Esophagus squamous epithelium (tissue), 5 donors: ENCODE results near the gene CSMD2. TPM values are rescaled to one million over a fixed set of nuclear protein-coding genes. Genes with fewer than 3 reads are reported as not detected.

Experiments
- DNase-seq: peaks from one replicate; lab custom pipeline; 2025; lab: John Stamatoyannopoulos, UW
- H3K27ac ChIP-seq, 4 donors: fragments of 200-600 bp; sonication (generic); one replicate each; pipeline ENCODE4 v1.5.1; 2016 to 2019; ENCODE audit warnings: mild to moderate bottlenecking in 1 of 4
- H3K27me3 ChIP-seq, 4 donors: fragments of 200-600 bp; sonication (generic); 1 replicate in 3 of 4; 2 replicates in 1 of 4; pipeline versions ENCODE4 v1.5.1 to v1.6.0; 2017 to 2021; ENCODE audit warnings: antibody characterized with exemption in 1 of 4
- H3K36me3 ChIP-seq, 3 donors: fragments of 200-600 bp; sonication (generic); one replicate each; pipeline ENCODE4 v1.5.1; 2016 to 2019
- H3K4me1 ChIP-seq, 3 donors: fragments of 200-600 bp; sonication (generic); one replicate each; pipeline ENCODE4 v1.5.1; 2017 to 2019
- H3K4me3 ChIP-seq, 4 donors: fragments of 200-600 bp; sonication (generic); 1 replicate in 3 of 4; 2 replicates in 1 of 4; pipeline ENCODE4 v1.5.1; 2016 to 2019; ENCODE audit warnings: mild to moderate bottlenecking in 2 of 4, moderate library complexity in 1 of 4
- H3K9me3 ChIP-seq, 3 donors: fragments of 200-600 bp; sonication (generic); one replicate each; pipeline ENCODE4 v1.5.1; 2016 to 2019
- CTCF ChIP-seq, 6 experiments: fragments of 450-650 bp in 4 of 6; fragments of 200-600 bp in 2 of 6; sonication (generic) in 2 of 6; IDR thresholded peaks; one replicate each; pipeline ENCODE4 v1.5.1; 2016 to 2019; ENCODE audit warnings: antibody characterized with exemption in 6 of 6, mild to moderate bottlenecking in 4 of 6, moderate library complexity in 4 of 6
- POLR2A ChIP-seq, 4 donors: fragments of 450-650 bp; IDR thresholded peaks; one replicate each; pipeline ENCODE4 v1.6.1; 2017; ENCODE audit warnings: antibody characterized with exemption in 4 of 4, mild to moderate bottlenecking in 4 of 4, moderate library complexity in 3 of 4
- WGBS, 2 donors: methylation state at CpG; one replicate each; pipeline ENCODE4 v1.1.5; 2018; 5-methylcytosine and 5-hydroxymethylcytosine counted together
- intact Hi-C: fragments of 100-400 bp; cut with DNase I; formaldehyde crosslinking; loops from one replicate; pipeline ENCODE4 v1.15.0; 2022
- total RNA-seq, 4 donors: library from RNA; depleted of rRNA; stranded (reverse); fragments of >200 nt; gene quantifications; one replicate each; pipeline ENCODE4 v1.1.0, GENCODE V29; 2016
- donor health status: DM: yes; HTN: yes; CAD: no.

CSMD2 gene
- total RNA-seq, 4 donors from 2014 or later = under 0.01 to 0.13 TPM; not detected in 2

GRCh38 chr1:33758698-33759097 is 406.3 kb downstream of the CSMD2 start:
- H3K36me3 ChIP-seq = no peaks in the 10 kb centered on the region
- H3K9me3 ChIP-seq = peaks cover 0 to 6% (median 0%) of the 10 kb centered on the region in 3 donors
- WGBS, 2 donors = 37 to 38% methylated on average over 5 of the region's 5 CpGs
- TF ChIP-seq POLR2A (IDR thresholded peaks at IDR 0.05) (no peak), CTCF (IDR thresholded peaks at IDR 0.05) (no peak)
- H3K4me3 ChIP-seq = no peak overlapping the region
- no peak for DNase-seq
- peaks cover 0 to 1% (median 0%) of the 10 kb centered on the region in 4 donors for H3K27me3 ChIP-seq
- no peak overlapping the region for H3K27ac ChIP-seq
- peaks cover 0 to 12% (median 0%) of the 10 kb centered on the region in 3 donors for H3K4me1 ChIP-seq
- intact Hi-C loops = no loop called here

- TF ChIP-seq POLR2A (IDR thresholded peaks at IDR 0.05) (no peak), CTCF (IDR thresholded peaks at IDR 0.05) (no peak)
- Histone ChIP-seq H3K27ac (no peak overlapping the region), H3K36me3 (no peaks in the 10 kb centered on the region), H3K9me3 (peaks cover 0 to 17% (median 0%) of the 10 kb centered on the region in 3 donors), H3K27me3 (no peaks in the 10 kb centered on the region), H3K4me3 (no peak overlapping the region), H3K4me1 (no peaks in the 10 kb centered on the region)
- WGBS, 2 donors = 75 to 77% methylated on average over 4 to 5 of the region's 5 CpGs
- intact Hi-C loops = no loop called here
- no peak for DNase-seq
Observed at GRCh38 chr1:33753087-33753856, 411.8 kb downstream of the CSMD2 start.

GRCh38 chr1:33745942-33746341 is 419.1 kb downstream of the CSMD2 start:
- WGBS, 2 donors = 78% methylated on average over 4 of the region's 4 CpGs
- no peak for DNase-seq
- no peaks in the 10 kb centered on the region for H3K9me3 ChIP-seq
- TF ChIP-seq CTCF (IDR thresholded peaks at IDR 0.05) (no peak), POLR2A (IDR thresholded peaks at IDR 0.05) (no peak)
- intact Hi-C loops = no loop called here
- H3K27me3 ChIP-seq = no peaks in the 10 kb centered on the region
- H3K4me1 ChIP-seq = no peaks in the 10 kb centered on the region
- H3K4me3 ChIP-seq = no peak overlapping the region
- H3K36me3 ChIP-seq = no peaks in the 10 kb centered on the region
- no peak overlapping the region for H3K27ac ChIP-seq

- no peak overlapping the region for H3K4me3 ChIP-seq
- H3K27me3 ChIP-seq = no peaks in the 10 kb centered on the region
- H3K4me1 ChIP-seq = no peaks in the 10 kb centered on the region
- no peak for TF ChIP-seq CTCF (IDR thresholded peaks at IDR 0.05)
- no peak for TF ChIP-seq POLR2A (IDR thresholded peaks at IDR 0.05)
- no peaks in the 10 kb centered on the region for H3K36me3 ChIP-seq
- WGBS, 2 donors = 81 to 89% methylated on average over 6 to 8 of the region's 13 CpGs
- intact Hi-C loops = no loop called here
- DNase-seq = no peak
- no peak overlapping the region for H3K27ac ChIP-seq
- no peaks in the 10 kb centered on the region for H3K9me3 ChIP-seq
Observed at GRCh38 chr1:33743221-33743998, 421.6 kb downstream of the CSMD2 start.

- H3K27me3 ChIP-seq = peaks cover 0 to 6% (median 0%) of the 10 kb centered on the region in 4 donors
- WGBS, 2 donors = 82% methylated on average over 3 of the region's 3 CpGs
- intact Hi-C loops = no loop called here
- H3K36me3 ChIP-seq = no peaks in the 10 kb centered on the region
- no peak for DNase-seq
- H3K4me3 ChIP-seq = no peak overlapping the region
- H3K27ac ChIP-seq = no peak overlapping the region
- TF ChIP-seq CTCF (IDR thresholded peaks at IDR 0.05) (no peak), POLR2A (IDR thresholded peaks at IDR 0.05) (no peak)
- H3K4me1 ChIP-seq = no peaks in the 10 kb centered on the region
- no peaks in the 10 kb centered on the region for H3K9me3 ChIP-seq
Observed at GRCh38 chr1:33742663-33743062, 422.4 kb downstream of the CSMD2 start.
